ENCODE data around the gene DPF3. TPM values are rescaled to one million over a fixed set of nuclear protein-coding genes. Genes with fewer than 3 reads are reported as not detected.

The DPF3 gene
- total RNA-seq, 4 donors from 2014 or later, result under 0.01 to 2.7 (median 0.61) TPM; not detected in 1

DNA sequence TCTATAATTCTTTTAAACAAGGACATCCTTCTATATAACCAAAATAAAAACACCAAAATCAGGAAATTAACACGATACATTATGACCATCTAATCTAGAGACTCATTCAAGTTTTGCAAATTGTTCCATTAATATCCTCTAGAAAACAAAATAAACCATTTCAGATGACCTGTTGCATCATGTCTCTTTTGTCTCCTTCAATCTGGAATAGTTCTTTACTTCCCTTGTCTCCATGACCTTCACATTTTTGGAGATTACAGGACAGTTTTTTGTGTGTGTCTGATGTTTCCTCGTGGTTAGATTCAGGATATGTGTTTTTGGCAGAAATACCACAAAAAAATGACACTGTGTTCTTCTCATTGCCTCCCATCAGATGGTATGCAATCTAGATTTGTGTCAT, 19.9 kb upstream of the DPF3 start:
- 22 to 37% methylated on average over 2 of the region's 2 CpGs for WGBS, 2 donors
- peaks cover 0 to 11% (median 0%) of the 10 kb centered on the region in 3 donors for H3K4me1 ChIP-seq
- no peak overlapping the region for H3K4me3 ChIP-seq
- DNase-seq, result no peak
- no peak overlapping the region for H3K27ac ChIP-seq
- TF ChIP-seq CTCF (IDR thresholded peaks at IDR 0.05) (no peak), POLR2A (IDR thresholded peaks at IDR 0.05) (no peak)
- no peaks in the 10 kb centered on the region for H3K36me3 ChIP-seq
- H3K9me3 ChIP-seq, result no peaks in the 10 kb centered on the region
- H3K27me3 ChIP-seq, result peaks cover 0 to 5% (median 0%) of the 10 kb centered on the region in 4 donors
- intact Hi-C loops (cut with DNase I), result no loop called here

DNA sequence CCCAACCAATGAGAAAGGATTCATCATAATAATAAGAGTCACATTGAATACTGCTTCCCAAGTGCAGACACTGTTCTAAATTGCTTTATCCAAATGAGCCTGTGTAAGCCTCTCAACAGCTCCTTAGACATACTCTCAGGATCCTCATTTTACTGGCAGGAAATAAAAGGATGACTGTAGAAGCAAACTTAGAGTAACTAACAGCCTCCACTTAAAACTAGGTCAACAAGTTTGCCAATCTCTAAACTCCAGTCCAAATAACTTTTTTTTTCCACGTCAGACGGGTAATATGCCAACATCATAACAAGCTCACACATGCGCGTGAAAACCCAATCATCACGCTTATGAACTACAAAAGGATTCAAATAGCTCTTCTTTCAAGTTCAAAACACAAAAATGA, 15.3 kb upstream of the DPF3 start:
- no peak for TF ChIP-seq POLR2A (IDR thresholded peaks at IDR 0.05)
- TF ChIP-seq CTCF (IDR thresholded peaks at IDR 0.05), result no peak
- Histone ChIP-seq H3K27ac (no peak overlapping the region), H3K27me3 (peaks cover 0 to 8% (median 0%) of the 10 kb centered on the region in 4 donors), H3K36me3 (no peaks in the 10 kb centered on the region), H3K4me1 (peaks cover 0 to 30% (median 0%) of the 10 kb centered on the region in 3 donors), H3K9me3 (no peaks in the 10 kb centered on the region), H3K4me3 (no peak overlapping the region)
- no peak for DNase-seq
- WGBS, 2 donors, result 26 to 29% methylated on average over 5 of the region's 5 CpGs
- intact Hi-C loops (cut with DNase I), result loop anchor here (5.0 kb wide), 1 partner anchor 392 kb away; no protein-coding TSS in a partner anchor

- Histone ChIP-seq H3K4me1 (peaks cover 0 to 30% (median 0%) of the 10 kb centered on the region in 3 donors), H3K36me3 (no peaks in the 10 kb centered on the region), H3K4me3 (no peak overlapping the region), H3K9me3 (no peaks in the 10 kb centered on the region), H3K27ac (no peak overlapping the region), H3K27me3 (peaks cover 0 to 8% (median 0%) of the 10 kb centered on the region in 4 donors)
- intact Hi-C loops (cut with DNase I), result loop anchor here (5.0 kb wide), 1 partner anchor 391 kb away; no protein-coding TSS in a partner anchor
- WGBS, 2 donors, result 13 to 43% methylated on average over 5 of the region's 5 CpGs
- DNase-seq, result no peak
- TF ChIP-seq CTCF (IDR thresholded peaks at IDR 0.05) (no peak), POLR2A (IDR thresholded peaks at IDR 0.05) (no peak)
These were observed 14.0 kb upstream of the DPF3 start for GRCh38 chr14:72907886-72908285.

DNA sequence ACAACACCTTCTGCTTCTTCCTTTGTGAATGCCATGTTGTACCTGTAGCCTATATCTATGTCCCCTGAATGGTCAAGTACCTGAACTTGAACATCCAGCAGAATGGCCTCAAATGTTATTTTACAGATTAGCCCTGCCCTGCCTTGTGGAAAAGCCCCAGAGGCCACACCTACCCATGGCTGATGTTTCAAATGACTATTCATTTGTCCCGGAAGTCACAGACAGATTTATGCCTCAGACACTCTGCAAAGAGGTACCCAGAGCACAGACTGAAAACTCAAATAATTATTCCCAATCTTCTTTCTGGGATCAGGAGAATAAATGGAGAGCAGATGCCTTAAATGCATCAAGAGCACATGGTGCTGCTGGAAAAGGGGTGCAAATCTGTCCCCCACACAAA, 13.0 kb upstream of the DPF3 start:
- Histone ChIP-seq H3K36me3 (no peaks in the 10 kb centered on the region), H3K9me3 (no peaks in the 10 kb centered on the region), H3K27me3 (peaks cover 0 to 8% (median 0%) of the 10 kb centered on the region in 4 donors), H3K4me1 (peaks cover 0 to 30% (median 0%) of the 10 kb centered on the region in 3 donors), H3K4me3 (no peak overlapping the region), H3K27ac (no peak overlapping the region)
- no peak for DNase-seq
- TF ChIP-seq POLR2A (IDR thresholded peaks at IDR 0.05) (no peak), CTCF (IDR thresholded peaks at IDR 0.05) (no peak)
- intact Hi-C loops (cut with DNase I), result loop anchor here (5.0 kb wide), 1 partner anchor 390 kb away; no protein-coding TSS in a partner anchor
- 20 to 50% methylated on average over 1 of the region's 1 CpG for WGBS, 2 donors

DNA sequence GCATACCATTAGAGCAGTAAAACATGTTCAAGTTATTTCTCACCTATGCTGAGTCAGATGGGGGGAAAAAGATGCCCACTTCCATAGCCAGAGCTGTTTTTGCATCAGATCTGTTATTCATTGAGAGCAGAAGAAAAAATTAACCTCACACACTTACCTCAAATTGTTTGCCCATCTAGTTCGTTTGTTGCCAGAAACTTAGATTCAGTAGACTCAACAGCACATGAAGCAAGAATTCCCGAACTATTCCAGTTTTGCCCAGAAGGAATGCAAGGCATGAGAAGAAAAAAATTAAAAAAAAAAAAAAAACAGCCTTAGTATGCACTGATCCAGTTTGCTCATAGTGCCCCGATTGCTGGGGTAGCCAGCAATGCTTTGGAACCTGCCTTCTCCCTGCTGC, 12.4 kb upstream of the DPF3 start:
- WGBS, 2 donors, result 33 to 44% methylated on average over 3 of the region's 3 CpGs
- peaks cover 0 to 8% (median 0%) of the 10 kb centered on the region in 4 donors for H3K27me3 ChIP-seq
- H3K27ac ChIP-seq, result no peak overlapping the region
- no peak for DNase-seq
- intact Hi-C loops (cut with DNase I), result loop anchor here (5.0 kb wide), 1 partner anchor 389 kb away; no protein-coding TSS in a partner anchor
- H3K36me3 ChIP-seq, result no peaks in the 10 kb centered on the region
- TF ChIP-seq CTCF (IDR thresholded peaks at IDR 0.05) (no peak), POLR2A (IDR thresholded peaks at IDR 0.05) (no peak)
- H3K4me3 ChIP-seq, result no peak overlapping the region
- H3K4me1 ChIP-seq, result peaks cover 0 to 30% (median 0%) of the 10 kb centered on the region in 3 donors
- no peaks in the 10 kb centered on the region for H3K9me3 ChIP-seq

Measured in esophagus squamous epithelium (tissue), 5 donors.